Stimulated activated CD8-positive, alpha-beta memory T cell treated with anti-CD3 and anti-CD28 coated beads, Interleukin-7, amount 100 ng/mL, for 1 hour (primary cell): ENCODE measurements around the gene DLX6.

ENCODE experiments used
- DNase-seq, 2 donors: peaks; one replicate each; pipeline ENCODE4 v3.0.0-alpha.2; 2020; ENCODE audit warnings: low read depth in 2 of 2

DLX6 gene

DNA sequence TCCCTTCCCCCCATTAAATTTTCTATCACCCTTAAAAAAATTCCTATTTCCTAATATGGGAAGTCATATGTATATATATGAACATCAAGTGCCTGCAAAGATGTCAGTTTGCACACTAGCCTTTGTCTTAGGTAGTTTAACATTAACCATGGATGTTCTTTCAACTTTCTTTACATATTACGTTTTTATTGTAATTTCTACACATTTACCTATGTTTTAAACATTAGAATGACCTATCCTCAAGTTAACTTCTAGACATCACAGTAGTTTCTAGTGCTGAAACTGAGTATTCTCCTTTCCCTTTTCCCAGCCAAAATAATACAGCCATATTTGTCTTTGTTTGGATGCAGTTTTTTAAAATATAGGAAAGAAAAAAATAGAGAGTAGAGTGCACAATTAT lies 5.8 kb downstream of the DLX6 start:
- no peak for DNase-seq

DNA sequence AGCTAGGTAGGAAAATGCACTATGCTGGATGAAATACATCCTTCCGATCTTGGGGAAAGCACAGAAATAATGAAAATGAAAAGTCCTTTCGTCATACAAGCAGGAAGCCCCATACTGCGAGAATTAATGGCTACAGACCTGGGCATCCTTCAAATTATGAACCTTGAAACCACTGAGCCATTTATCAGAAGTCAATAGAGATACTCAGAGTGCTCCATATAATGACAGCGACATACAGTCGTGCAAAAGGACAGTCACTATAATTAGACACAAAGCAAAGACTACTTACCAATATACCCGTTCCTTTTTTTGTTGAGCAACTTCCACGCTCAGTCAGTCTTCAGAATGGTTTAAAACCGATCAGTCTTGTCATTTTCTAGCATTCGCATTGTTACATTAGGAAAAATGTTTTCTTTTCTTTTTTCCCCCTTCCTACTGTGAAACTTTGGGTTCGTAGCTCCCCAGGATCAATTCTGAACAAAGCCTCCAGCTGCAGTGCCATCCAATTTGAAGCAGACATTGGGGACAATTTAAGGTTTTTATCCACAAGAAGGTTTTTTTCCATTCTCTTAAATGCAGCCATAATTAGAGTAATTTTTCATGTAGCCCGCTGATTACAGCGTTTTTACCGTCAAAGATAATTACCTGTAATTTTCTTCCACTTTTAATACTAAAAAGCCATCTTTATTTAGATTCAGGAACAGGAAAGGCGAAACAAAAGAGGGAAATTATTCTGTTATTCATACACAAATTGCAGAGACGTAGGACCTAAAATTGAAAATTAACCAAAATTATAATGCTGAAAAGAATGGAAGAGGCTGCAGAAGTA lies 6.4 kb downstream of the DLX6 start:
- DNase-seq = no peak

DNA sequence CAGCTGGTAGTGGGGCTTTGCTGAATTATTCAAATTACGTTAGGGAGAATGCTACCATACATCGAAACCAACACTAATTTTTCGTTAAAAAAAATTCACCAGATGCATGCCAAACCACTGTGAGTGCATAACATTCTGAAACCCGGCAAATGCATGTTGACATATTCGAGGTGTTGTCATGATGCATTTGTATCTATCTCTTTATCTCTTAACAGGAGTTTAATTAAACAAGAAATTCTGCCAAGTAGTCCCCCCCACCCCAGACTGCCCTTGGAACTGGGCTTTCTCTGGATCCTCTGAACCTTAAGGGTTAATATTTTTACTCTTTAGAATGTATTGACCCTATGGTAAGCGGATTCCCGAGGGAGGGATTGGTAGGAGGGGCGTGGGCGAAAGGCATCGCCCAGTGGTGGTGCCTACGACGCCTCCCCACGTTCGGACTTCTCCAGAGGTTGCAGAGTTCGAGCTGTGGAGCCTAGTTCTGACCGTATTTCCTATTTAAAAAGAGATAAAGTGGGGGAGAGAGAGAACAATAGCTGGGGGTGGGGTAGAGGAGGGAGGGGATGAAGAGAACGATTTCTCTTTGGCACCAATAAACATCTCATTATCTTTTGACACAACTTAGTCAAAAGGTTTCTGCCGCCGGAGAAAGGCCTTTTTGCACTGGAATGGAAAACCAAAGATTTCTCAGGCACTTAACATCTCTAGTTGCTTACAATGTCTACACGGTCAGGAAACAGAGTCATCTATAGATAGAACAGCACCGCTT lies 7.2 kb downstream of the DLX6 start:
- DNase-seq = no peak

DNA sequence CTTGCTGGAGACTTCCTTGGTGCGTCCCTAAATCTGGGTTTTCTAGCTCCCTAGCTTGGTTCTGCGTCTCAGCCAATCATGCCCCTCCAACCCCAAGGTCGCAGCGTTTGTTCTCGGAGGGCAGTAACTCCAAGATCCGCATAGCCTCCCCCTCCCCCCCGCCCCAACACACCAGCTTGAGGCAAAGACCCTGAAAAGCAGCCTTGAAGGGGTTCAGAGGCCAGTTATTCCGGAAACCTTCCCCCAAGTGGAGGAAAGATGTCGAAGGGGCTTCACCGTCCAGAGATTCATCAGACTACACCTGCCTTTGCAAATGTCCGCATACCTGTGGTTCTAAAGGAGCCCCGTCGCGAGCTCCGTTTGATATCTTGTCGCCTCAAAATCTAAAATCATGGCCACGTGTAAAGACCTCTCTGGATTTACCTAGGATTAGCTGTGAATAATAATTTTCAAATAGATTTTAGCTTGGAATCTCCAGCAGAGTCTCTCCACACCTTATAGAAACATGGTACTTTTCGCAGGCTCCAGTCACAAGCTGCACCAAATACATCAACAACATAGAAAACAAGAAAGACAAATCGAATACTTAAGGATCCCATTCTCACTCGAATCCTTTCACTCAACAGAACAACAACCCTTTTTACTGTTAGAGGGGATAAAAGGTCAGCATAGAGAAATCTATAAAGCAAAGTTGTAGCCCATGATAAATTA lies 7.9 kb downstream of the DLX6 start:
- no peak for DNase-seq

DNA sequence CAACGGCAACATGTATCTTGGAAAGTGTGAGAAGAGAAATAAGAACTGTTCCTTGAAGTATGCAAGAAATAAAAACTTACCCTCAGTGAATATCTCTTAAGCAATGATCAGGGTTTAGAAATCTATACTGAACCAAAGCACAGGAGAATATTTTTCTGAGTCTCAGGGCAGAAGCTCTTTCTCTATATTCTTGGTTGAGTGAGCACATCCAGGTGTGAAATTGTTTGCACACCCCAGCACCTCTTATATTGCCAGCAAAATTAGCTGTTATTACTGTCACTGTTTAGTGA lies 8.4 kb downstream of the DLX6 start:
- DNase-seq = no peak

DNA sequence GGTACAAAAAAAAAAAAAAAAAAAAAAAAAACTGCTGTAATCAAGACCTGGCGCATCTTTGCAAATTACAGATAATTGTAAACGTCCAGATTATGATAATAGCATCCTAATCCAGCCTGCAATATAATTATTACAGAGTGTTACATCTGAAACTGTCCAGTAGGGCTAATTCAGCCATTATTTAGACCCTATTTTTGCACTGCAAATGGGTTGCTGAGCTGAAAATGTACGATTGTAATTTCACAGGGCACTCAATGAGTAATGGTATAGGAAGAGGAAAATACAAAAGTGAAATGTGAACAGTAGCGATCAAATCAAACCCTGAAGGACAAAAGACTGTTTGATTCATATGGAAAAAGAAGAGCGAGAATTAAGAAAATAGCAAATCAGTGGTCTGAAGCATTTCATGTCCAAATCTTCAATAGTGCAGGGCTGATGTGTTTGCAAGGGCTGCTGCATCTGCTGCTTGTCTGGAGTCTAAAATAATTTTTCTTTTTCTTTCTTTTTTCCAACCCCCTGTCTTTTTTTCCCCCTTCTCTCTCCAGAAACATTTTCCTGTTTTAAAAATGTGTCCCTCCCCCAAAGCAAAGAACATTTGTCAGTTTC lies 8.9 kb downstream of the DLX6 start:
- no peak for DNase-seq

DNA sequence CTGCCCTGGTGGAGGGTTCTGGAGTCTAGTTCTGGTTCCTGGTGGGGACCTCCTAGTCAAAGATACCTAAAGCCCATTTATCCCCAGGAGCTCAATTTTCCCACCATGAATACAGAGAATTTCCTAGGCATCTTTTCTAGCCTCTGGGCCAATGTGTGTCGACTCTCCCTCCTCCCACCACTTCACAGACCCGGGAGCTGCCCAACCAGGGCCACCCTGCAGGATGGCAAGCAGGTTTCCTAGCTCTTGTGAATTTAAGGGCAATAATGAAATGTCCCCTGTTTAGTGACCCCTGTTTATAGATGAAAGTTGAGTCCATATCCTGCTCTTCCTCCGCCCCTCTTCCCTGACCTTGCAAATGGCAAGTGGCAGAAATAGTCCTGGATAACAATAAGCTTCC lies 9.9 kb downstream of the DLX6 start:
- no peak for DNase-seq

DNA sequence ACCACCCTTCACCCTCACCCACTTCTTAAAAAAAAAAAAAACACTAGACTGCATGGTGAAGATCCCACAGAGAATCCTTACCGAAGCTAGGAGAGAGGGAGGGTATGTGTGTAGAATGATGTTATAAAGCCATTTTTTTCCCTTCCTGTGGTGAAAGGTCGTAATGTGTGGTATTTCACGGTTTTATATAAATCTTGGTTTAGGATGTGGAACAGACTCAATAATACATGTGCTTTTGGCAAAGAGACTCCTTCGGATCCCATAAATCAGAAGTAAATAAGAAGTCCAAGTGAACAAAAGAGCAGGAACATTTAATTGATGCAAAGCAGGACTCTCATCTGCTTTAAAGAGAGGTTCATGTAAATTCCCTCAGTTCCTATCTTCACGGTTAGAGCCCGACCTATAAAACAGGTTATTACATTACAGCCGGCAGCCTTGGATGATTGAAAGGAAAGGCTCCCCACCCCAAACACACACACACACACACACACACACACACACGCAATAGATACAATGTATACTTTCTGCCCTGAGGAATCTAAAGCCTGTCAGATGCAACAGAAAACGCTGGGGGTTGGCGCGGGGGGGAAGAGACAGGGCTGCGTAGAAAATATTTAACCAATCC lies 10.5 kb downstream of the DLX6 start:
- no peak for DNase-seq

DNA sequence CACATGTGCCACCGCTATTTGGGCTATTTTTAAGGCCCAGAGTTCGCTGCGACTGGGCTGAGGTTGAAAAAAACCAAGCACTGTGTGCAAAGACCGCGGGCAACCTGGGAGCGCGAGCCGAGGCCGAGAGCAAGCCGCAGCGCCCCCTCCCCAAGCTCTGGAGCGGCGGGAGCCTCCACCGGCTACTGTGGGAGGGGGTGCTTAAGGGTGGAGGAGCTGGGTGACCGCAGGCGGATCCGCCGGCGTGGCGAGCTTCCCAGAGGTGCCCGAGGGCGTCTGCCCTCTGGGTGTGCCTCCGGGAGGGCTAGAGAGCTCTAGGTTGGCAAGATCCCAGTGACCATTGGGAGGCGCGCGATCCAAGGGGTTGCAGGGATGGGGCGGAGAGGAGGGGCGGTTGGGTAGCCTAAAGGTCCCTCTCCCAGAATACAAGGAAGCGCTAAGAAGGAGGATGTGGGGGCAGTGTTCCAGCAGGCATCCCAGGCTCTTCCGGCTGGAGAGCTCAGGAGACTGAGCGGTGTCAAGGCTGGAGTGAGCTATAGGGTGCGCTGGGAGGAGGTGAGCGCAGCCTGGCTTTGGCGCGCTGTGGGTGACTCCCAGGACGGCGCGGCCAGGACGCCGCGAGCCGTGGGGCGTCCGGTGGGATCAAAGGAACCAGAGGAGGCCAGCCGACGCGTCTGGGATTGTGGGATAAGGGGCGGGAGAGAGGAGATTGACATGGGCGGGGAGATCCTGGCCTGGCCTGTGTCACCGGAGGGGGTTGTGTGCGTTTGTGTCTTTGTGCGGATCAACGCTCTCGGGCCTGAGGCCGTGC lies 11.2 kb downstream of the DLX6 start:
- DNase-seq = no peak

DNA sequence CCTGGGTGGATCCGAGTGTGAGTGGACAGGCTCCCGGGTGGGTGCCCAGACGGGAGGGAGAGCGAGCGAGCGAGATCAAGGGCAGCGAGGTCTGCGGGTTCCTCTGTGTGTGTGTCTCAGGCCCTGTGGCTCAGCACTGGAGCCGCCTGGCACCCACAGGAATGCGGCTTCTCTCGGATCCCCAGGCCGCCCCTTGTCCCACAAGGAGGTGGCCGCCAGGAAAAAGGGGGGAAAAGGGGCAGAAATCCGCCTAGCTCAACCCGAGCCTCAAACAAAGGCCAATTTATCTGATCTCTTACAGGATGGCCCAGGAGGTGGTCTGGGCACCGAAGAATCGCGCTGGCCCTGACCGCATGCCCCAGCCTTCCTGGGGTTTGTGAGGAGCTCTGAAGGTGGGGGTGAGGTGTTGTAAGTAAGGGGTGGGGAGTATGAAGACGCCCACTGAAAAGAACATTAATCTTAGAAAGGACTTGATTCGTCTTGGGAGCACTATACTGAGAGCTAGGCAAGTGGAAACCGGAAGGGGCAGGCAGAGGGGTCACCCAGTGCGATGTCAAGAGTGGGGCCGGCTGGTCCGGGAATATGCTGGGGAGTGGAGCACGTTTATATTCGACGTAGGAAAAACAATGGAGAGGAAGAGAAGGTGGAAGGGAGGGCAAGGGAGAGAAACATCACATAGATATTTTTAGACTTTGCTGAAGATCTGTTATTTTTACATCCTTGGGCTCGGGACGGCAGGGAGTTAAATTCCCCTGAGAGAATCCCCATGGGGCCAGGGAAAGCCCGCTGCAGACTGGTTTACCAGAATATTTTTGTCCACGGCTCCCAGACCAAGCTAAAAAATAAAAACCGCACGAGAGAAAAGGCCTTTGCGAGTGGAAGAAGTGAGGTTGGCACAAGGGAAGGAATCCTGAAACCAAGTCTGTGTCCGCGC lies 12.1 kb downstream of the DLX6 start:
- no peak for DNase-seq

DNA sequence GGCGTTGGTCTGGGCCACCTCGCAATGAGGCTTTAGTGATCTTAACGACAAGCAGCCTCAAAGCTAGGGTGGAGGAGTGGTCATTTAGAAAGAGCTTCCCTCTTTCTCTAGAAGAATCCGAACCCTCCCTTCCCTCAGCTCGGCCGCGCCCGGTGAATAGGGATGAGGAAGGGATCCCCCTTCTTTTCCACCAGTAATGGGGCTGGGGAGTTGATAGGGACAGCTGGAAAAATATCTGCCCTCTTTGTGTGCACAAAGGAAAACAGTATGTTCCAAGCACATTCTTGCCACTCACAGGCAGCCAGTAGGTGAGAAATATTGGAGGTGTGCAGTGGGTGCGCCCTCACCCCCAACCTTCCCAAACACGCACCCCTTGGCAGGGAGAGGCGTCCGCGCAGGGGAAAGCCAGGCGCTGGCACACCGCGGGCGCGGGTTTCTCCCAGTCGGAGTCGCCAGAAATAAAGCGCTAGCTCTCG lies 12.8 kb downstream of the DLX6 start:
- no peak for DNase-seq

DNA sequence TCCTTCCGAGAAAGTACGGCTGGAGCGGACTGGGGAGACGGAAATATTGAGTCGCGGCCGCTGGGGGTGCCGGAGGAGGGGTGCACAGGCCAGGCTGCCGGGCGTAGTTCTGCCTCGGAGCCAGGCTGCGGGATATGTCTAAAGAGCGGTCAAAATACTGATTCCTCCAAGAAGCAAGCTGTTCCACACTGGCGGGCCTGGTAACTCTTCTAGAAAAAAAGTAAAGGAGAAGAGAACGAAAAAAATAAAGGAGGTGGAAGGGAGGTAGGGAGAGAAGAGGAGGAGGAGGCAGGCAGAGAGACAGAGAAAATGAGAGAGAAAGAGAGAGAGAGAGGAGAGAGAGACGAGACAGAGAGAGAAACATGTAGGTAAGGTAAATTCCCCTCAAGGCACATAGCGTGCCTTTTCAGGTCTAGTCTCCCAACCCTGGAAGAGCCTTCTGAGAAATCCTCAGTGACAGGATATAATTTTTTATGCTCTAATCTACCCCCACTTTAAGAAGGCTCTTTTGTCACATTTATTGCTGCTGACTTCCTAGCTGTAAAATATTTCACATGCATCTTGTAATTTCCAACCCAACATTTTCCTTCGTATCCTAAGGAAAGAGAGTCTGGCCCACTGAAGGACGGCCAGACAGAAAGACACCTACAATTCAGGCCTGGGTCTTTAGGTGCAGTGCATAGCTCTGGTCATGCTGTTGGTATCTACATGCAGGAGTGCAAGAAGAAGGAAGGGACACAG lies 13.6 kb downstream of the DLX6 start:
- DNase-seq = no peak

DNA sequence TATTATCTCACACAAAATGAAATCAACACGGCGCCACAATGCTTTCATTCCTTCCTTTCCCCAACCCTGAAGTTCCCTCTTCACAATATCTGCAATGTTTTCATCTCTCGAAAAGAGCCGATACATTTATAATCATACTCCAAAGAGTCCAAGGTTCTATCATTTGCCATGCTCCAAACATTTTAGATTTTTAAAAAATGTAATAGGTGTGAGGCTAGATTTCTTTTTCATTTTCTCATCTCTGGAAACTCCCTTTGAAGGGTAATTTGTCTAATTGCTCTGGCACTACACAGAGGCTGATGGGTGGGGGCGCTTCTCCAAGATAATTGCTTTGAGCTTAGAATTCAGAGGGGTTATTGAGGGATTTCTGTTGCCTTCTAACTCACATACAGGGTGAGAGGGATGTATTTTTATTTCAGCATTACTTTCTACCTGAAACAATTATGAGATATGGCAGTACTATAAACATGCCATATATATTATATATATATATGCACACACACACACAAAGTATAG lies 14.4 kb downstream of the DLX6 start:
- DNase-seq = no peak

DNA sequence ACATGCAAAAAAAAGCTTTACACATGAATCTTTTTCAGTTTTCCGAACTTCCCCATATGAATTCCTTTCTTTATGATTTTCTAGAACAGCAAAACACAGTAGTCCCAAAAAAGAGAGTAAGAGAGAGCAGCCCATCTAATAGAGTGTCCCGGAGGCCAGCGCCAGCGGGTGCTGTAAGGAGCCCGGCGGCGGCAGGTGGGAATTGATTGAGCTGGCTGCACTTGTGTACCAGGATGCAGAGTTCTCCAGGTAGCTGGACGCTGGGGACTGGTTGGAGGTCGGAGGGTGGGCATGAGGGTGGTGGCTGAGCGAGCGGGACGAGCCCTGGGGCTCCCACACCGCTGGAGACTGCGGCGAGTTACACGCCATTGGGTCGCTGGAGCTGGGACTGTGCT lies 15.2 kb downstream of the DLX6 start:
- no peak for DNase-seq

DNA sequence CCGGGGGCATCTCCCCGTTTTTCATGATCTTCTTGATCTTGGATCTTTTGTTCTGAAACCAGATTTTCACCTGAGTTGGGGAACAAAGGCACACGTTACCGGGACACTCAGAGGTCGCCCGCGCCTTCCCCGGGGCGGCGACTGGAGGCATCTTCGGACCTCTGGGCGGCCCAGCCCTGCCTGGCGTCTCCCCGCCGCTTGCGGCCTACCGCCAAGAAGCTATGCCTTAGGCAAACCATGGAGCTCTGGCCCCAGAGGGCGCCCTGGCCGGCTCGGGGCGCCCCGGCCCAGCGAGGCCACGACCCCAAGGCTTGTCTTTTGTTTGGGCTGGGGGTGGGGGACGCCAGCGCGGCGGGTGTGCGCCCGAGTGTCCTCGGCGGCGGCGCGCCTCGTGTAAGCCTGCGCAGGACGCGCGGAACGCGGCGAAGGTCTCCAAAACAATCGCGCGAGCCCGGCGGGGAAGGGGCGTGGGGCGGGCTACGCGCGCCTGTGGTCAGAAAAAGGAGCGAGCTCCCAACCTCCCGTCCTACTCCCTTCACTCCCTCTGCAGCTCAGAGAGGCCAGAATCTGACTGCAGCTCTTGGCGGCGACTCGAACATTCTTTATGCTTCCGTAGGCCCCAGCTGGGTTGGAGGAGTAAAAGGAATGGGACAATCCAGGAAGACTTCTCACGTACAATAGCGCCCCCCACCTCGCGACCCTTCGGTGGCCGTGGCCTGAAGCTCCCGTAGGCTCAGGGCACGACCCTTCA lies 15.8 kb downstream of the DLX6 start:
- no peak for DNase-seq

DNA sequence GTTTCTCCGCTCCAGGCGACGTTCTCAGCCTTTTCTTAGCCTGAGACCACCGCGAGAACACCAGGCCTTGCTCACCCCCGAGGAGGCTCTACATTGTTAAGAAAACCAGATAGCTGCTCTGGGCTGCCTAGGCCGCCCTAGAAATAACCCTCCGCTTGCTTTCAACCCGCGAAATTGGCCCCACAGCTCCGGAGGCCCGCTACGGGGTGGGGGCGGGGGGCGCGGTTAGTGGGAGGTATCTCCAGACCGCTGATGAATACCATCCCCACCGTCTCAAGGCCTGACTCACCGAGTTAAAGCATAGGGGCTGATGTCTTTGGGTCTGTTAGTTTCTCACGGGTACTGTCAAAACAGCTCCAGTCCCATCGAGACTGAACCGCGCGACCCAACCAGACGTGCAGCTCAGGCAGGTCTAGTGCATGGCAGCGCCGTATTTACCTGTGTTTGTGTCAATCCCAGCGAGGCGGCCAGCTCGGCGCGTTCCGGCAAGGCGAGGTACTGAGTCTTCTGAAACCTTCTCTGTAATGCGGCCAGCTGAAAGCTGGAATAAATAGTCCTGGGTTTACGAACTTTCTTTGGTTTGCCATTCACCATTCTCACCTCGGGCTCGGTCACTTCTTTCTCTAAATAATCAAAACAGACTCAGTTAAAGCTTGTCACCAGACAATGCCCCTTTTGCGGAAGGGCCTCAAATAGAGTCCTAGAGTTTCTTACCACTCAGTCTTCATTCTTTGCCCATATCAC lies 16.6 kb downstream of the DLX6 start:
- no peak for DNase-seq

DNA sequence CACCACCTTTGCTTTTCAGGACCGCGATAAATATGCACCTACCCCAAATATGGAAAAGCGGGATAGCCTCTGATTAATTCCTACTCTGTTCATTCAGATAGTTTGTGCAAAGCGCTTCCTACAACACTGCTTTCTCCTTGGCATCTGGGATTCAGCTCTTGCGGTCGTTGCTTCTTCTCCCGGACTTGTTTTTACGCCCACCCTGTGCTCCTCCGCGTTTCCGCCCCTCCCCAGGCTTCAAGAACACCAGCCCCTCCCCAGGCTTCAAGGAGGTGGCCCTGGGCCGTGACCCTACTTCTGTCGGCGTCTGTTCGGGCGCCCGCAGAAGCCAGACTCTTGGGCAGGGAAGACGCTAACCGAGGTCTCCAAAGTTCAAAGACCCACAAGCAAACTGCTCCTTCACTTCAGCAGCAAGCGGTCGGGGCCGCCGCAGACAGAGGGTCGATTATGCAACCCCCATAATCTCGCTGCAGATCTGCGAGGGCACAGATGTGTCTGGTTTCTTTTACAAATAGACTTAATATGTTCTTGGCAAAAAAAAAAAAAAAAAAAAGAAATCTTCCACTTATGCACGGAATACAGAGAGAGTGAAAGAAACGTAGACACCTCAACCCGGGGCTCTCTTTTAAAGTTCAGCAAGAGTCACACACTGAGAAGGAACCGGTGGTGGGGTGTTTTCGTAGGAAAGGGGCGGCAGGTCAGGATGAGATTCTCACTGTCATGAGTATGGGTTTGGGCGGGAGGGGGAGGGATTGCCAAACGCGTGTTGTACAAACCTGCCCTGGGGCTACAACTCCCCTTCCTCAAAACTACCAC lies 17.3 kb downstream of the DLX6 start:
- no peak for DNase-seq
